Neural cell (in vitro differentiated cells): Measurements from ENCODE around the gene TEN1. TPM values are rescaled to one million over a fixed set of nuclear protein-coding genes. Genes with fewer than 3 reads are reported as not detected.

Source experiments
- H2AFZ ChIP-seq: fragments of 200-600, 300-800 bp; sonication (generic), shearing (Covaris generic); 2 replicates; pipeline ENCODE4 v1.6.0; 2014; ENCODE audit warnings: low read depth, mild to moderate bottlenecking, antibody characterized with exemption, low read length, moderate library complexity
- H3F3A ChIP-seq: fragments of 200-600 bp; shearing (Covaris generic); 2 replicates; pipeline ENCODE4 v1.6.1; 2016; ENCODE audit warnings: mild to moderate bottlenecking, moderate library complexity, mixed read lengths, antibody characterized with exemption, low read length; ENCODE audit not compliant: insufficient read depth, poor library complexity, severe bottlenecking
- H3K27ac ChIP-seq: fragments of 200-600, 300-800 bp; sonication (generic), shearing (Covaris generic); 2 replicates; pipeline ENCODE4 v1.5.1; 2014; ENCODE audit warnings: mild to moderate bottlenecking, low read length, moderate library complexity
- H3K27me3 ChIP-seq: fragments of 300-800, 200-600 bp; sonication (generic), shearing (Covaris generic); 2 replicates; pipeline ENCODE4 v1.6.0; 2014; ENCODE audit warnings: mild to moderate bottlenecking, low read depth, low read length, moderate library complexity; ENCODE audit not compliant: insufficient read depth
- H3K36me3 ChIP-seq: fragments of 300-800, 200-600 bp; sonication (generic), shearing (Covaris generic); 2 replicates; pipeline ENCODE4 v1.5.1; 2014; ENCODE audit warnings: mild to moderate bottlenecking, antibody characterized with exemption, low read length, moderate library complexity; ENCODE audit not compliant: insufficient read depth
- H3K4me2 ChIP-seq: fragments of 300-800, 200-600 bp; sonication (generic), shearing (Covaris generic); 2 replicates; pipeline ENCODE4 v1.6.0; 2014; ENCODE audit warnings: mild to moderate bottlenecking, low read length
- H3K4me3 ChIP-seq: fragments of 300-800, 200-600 bp; sonication (generic), shearing (Covaris generic); 2 replicates; pipeline ENCODE4 v1.5.1; 2014; ENCODE audit warnings: mild to moderate bottlenecking, low read length, moderate library complexity
- H3K79me2 ChIP-seq: fragments of 200-600 bp; shearing (Covaris generic); replicated peaks from 2 replicates; pipeline ENCODE4 v1.6.0; 2014; ENCODE audit warnings: mild to moderate bottlenecking, low read length, moderate library complexity; ENCODE audit not compliant: insufficient read depth
- H3K9ac ChIP-seq: fragments of 300-800, 200-600 bp; sonication (generic), shearing (Covaris generic); 2 replicates; pipeline ENCODE4 v1.6.1; 2016; ENCODE audit warnings: mild to moderate bottlenecking, low read length, mixed read lengths
- H3K9me2 ChIP-seq: fragments of 200-600 bp; shearing (Covaris generic); 2 replicates; pipeline ENCODE4 v1.6.1; 2016; ENCODE audit warnings: mild to moderate bottlenecking, low read length, mixed read lengths; ENCODE audit not compliant: insufficient read depth
- H3K9me3 ChIP-seq: fragments of 200-600, 300-800 bp; sonication (generic), shearing (Covaris generic); 2 replicates; pipeline ENCODE4 v1.6.1; 2016; ENCODE audit warnings: mild to moderate bottlenecking, mixed run types, low read length, moderate library complexity, mixed read lengths
- H4K20me1 ChIP-seq: fragments of 200-600 bp; shearing (Covaris generic); 2 replicates; pipeline ENCODE4 v1.6.1; 2016; ENCODE audit warnings: mild to moderate bottlenecking, mixed run types; ENCODE audit not compliant: insufficient read depth
- EP300 ChIP-seq: fragments of 450-650 bp; conservative IDR thresholded peaks from 2 replicates; pipeline ENCODE4 v1.6.1; 2014; ENCODE audit warnings: antibody characterized with exemption, mild to moderate bottlenecking, moderate library complexity; ENCODE audit not compliant: poor library complexity, severe bottlenecking
- EZH2 ChIP-seq: fragments of 200-600, 300-800 bp; shearing (Covaris generic), sonication (generic); IDR thresholded peaks from 2 replicates; pipeline ENCODE4 v1.6.1; 2014; ENCODE audit warnings: antibody characterized with exemption, low read length, borderline replicate concordance, mild to moderate bottlenecking; ENCODE audit not compliant: insufficient read depth, poor library complexity, severe bottlenecking
- MXI1 ChIP-seq: fragments of 450-650 bp; conservative IDR thresholded peaks from 2 replicates; pipeline ENCODE4 v1.6.1; 2014; ENCODE audit warnings: antibody characterized with exemption, mild to moderate bottlenecking; ENCODE audit not compliant: poor library complexity, severe bottlenecking
- POLR2AphosphoS5 ChIP-seq: IDR thresholded peaks from 2 replicates; pipeline ENCODE4 v1.6.1; 2012
- RAD21 ChIP-seq: fragments of 450-650 bp; conservative IDR thresholded peaks from 2 replicates; pipeline ENCODE4 v1.6.1; 2014; ENCODE audit warnings: antibody characterized with exemption, mild to moderate bottlenecking, moderate library complexity
- REST ChIP-seq: IDR thresholded peaks from 2 replicates; pipeline ENCODE4 v1.6.1; 2012; ENCODE audit warnings: borderline replicate concordance
- SMC3 ChIP-seq: fragments of 450-650 bp; conservative IDR thresholded peaks from 2 replicates; pipeline ENCODE4 v1.6.1; 2014; ENCODE audit warnings: antibody characterized with exemption, mild to moderate bottlenecking, moderate library complexity; ENCODE audit not compliant: poor library complexity
- TAF1 ChIP-seq: IDR thresholded peaks from 2 replicates; pipeline ENCODE4 v1.6.1; 2012; ENCODE audit warnings: low read depth
- polyA plus RNA-seq: library from polyadenylated mRNA; depleted of rRNA; stranded (reverse); fragments of >200 nt; gene quantifications from 2 replicates; pipeline ENCODE4 v1.2.3, GENCODE V29; 2014
- TF ChIP-seq, protein P1 (sequence below): fragments of 450-650 bp; IDR thresholded peaks from 2 replicates; pipeline ENCODE4 v1.5.1; 2014; ENCODE audit warnings: antibody characterized with exemption, mild to moderate bottlenecking, moderate library complexity; ENCODE audit not compliant: poor library complexity, severe bottlenecking

TEN1 gene
- polyA plus RNA-seq, 1 donor from 2014 or later, result 33.1 TPM

DNA sequence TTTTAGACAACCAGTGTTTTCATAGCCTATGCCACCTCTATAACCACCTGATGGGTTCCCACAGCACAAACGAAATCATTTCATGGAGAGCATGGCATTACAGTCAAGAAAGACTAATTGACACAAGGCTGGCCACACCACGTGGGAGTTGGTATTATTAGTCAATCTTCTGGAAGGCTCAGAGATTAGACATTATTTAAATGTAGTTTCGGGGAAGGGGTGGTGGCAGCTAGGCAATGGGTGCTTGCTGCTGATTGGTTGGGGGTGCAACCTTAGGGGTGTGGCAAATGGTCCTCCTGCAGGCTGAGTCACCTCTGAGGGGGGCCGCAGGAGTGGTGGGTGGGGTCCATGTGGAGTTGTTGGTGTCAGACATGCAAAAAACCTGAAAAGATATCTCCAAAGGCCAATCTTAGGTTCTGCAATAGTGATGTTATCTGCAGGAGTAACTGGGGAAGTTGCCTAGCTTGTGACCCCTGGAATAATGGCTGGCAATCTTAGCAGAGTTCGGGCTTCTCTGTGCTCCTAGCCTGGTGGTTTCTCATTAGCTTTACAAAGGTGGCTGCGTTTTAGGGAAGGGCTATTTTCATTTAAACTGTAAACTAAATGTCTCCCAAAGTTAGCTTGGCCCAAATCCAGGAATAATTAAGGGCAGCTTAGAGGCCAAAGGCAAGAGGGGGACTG is 4.6 kb downstream of the TEN1 start:
- Histone ChIP-seq H3K36me3 (no peaks in the 10 kb centered on the region), H3K9me3 (no peaks in the 10 kb centered on the region), H4K20me1 (no peaks in the 10 kb centered on the region), H2AFZ (no peak overlapping the region), H3K79me2 (peaks cover 7% of the 10 kb centered on the region), H3K9ac (no peak overlapping the region), H3K4me2 (no peak overlapping the region), H3K4me3 (no peak overlapping the region), H3F3A (peaks cover 3% of the 10 kb centered on the region), H3K27me3 (no peaks in the 10 kb centered on the region), H3K9me2 (no peaks in the 10 kb centered on the region), H3K27ac (no peak overlapping the region)
- TF ChIP-seq EZH2, result no peak
- TF ChIP-seq POLR2AphosphoS5, result no peak
- no peak for TF ChIP-seq SMC3
- TF ChIP-seq, protein P1, sequence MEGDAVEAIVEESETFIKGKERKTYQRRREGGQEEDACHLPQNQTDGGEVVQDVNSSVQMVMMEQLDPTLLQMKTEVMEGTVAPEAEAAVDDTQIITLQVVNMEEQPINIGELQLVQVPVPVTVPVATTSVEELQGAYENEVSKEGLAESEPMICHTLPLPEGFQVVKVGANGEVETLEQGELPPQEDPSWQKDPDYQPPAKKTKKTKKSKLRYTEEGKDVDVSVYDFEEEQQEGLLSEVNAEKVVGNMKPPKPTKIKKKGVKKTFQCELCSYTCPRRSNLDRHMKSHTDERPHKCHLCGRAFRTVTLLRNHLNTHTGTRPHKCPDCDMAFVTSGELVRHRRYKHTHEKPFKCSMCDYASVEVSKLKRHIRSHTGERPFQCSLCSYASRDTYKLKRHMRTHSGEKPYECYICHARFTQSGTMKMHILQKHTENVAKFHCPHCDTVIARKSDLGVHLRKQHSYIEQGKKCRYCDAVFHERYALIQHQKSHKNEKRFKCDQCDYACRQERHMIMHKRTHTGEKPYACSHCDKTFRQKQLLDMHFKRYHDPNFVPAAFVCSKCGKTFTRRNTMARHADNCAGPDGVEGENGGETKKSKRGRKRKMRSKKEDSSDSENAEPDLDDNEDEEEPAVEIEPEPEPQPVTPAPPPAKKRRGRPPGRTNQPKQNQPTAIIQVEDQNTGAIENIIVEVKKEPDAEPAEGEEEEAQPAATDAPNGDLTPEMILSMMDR, result no peak
- no peak for TF ChIP-seq TAF1

- Histone ChIP-seq H3K4me2 (no peak overlapping the region), H3K27me3 (no peaks in the 10 kb centered on the region), H3K9me3 (no peaks in the 10 kb centered on the region), H4K20me1 (no peaks in the 10 kb centered on the region), H2AFZ (no peak overlapping the region), H3F3A (no peaks in the 10 kb centered on the region), H3K4me3 (no peak overlapping the region), H3K9me2 (no peaks in the 10 kb centered on the region), H3K9ac (no peak overlapping the region), H3K27ac (no peak overlapping the region), H3K79me2 (no peaks in the 10 kb centered on the region), H3K36me3 (no peaks in the 10 kb centered on the region)
- TF ChIP-seq EP300, result no peak
- no peak for TF ChIP-seq RAD21
- TF ChIP-seq REST, result no peak
- no peak for TF ChIP-seq EZH2
- TF ChIP-seq, protein P1, result no peak
- no peak for TF ChIP-seq POLR2AphosphoS5
- no peak for TF ChIP-seq SMC3
- no peak for TF ChIP-seq TAF1
- TF ChIP-seq MXI1, result no peak
These were observed 6.9 kb downstream of the TEN1 start for GRCh38 chr17:75985986-75986385.
